Endothelial cell of umbilical vein (primary cell): ENCODE results near the gene GRID1. TPM values are rescaled to one million over a fixed set of nuclear protein-coding genes. Genes with fewer than 3 reads are reported as not detected.

ENCODE experiments used
- BruUV-seq: library from RNA; stranded (reverse); fragments of 400-500 nt; replicated peaks from 2 replicates; lab custom pipeline; 2021; lab: Mats Ljungman, UMichigan
- CTCF ChIA-PET: fragments of 300-600, 350-600 bp; sonication (Branson Sonifier 250); formaldehyde crosslinking; loops from one replicate; lab custom pipeline; 2021; ENCODE audit warnings: antibody characterized with exemption, inconsistent platforms; lab: Charles Lee
- POLR2A ChIA-PET: fragments of 300-600, 350-600 bp; sonication (Branson Sonifier 250); formaldehyde crosslinking; loops from one replicate; lab custom pipeline; 2021; ENCODE audit warnings: antibody characterized with exemption, inconsistent platforms; lab: Charles Lee
- DNase-seq: peaks from one replicate; pipeline ENCODE4 v3.0.0-alpha.2; 2011; ENCODE audit warnings: low read depth, low spot score
- FAIRE-seq: peaks from 2 replicates; lab custom pipeline; 2011; peaks lifted over from hg19 to GRCh38; lab: Jason Lieb, UNC
- H2AFZ ChIP-seq: 2 replicates; pipeline ENCODE4 v1.6.0; 2012; ENCODE audit warnings: low read depth, low read length, control low read depth, inconsistent platforms
- H3K27ac ChIP-seq: 2 replicates; pipeline ENCODE4 v1.5.1; 2011; ENCODE audit warnings: low read depth, mild to moderate bottlenecking, control low read depth, low read length, moderate library complexity; ENCODE audit not compliant: insufficient read depth
- H3K27me3 ChIP-seq, 2 experiments: 2 replicates each; pipeline versions ENCODE4 v1.6.0 to v1.6.1; 2011; ENCODE audit warnings: low read length in 2 of 2, mixed read lengths in 1 of 2; ENCODE audit not compliant: control insufficient read depth in 2 of 2, insufficient read depth in 2 of 2
- H3K36me3 ChIP-seq, 2 experiments: 2 replicates in 1 of 2; 3 replicates in 1 of 2; pipeline ENCODE4 v1.5.1; 2011; ENCODE audit warnings: low read length in 2 of 2, mild to moderate bottlenecking in 1 of 2, moderate library complexity in 1 of 2; ENCODE audit not compliant: control insufficient read depth in 2 of 2, insufficient read depth in 2 of 2; ENCODE audit errors: extremely low read depth in 1 of 2
- H3K4me1 ChIP-seq: 3 replicates; pipeline ENCODE4 v1.5.1; 2011; ENCODE audit warnings: mild to moderate bottlenecking, low read length; ENCODE audit not compliant: control insufficient read depth, insufficient read depth; ENCODE audit errors: extremely low read depth
- H3K4me2 ChIP-seq: 2 replicates; pipeline ENCODE4 v1.6.1; 2011; ENCODE audit warnings: low read length, control low read depth, mixed read lengths; ENCODE audit not compliant: insufficient read depth
- H3K4me3 ChIP-seq, 3 experiments: fragments of 200-600 bp in 1 of 3; sonication (generic), shearing (Covaris generic) in 1 of 3; replicated peaks in 1 of 3; 2 replicates each; pipeline ENCODE4 v1.5.1; 2011 to 2016; ENCODE audit warnings: control low read depth in 3 of 3, low read length in 3 of 3, mild to moderate bottlenecking in 2 of 3, inconsistent platforms in 1 of 3, low read depth in 1 of 3, moderate library complexity in 1 of 3; ENCODE audit not compliant: insufficient read depth in 1 of 3
- H3K79me2 ChIP-seq: 2 replicates; pipeline ENCODE4 v1.6.0; 2012; ENCODE audit warnings: low read length, inconsistent platforms; ENCODE audit not compliant: control insufficient read depth, insufficient read depth
- H3K9ac ChIP-seq: replicated peaks from 2 replicates; pipeline ENCODE3; 2011; ENCODE audit warnings: low read length, control low read depth; ENCODE audit not compliant: insufficient read depth; ENCODE audit errors: extremely low read depth
- H3K9me1 ChIP-seq: replicated peaks from 3 replicates; pipeline ENCODE4 v1.6.0; 2011; ENCODE audit warnings: mild to moderate bottlenecking, low read length; ENCODE audit not compliant: control insufficient read depth, insufficient read depth; ENCODE audit errors: extremely low read depth
- H3K9me3 ChIP-seq: replicated peaks from 2 replicates; pipeline ENCODE4 v1.5.1; 2012; ENCODE audit warnings: low read length, inconsistent platforms; ENCODE audit not compliant: control insufficient read depth, insufficient read depth
- H4K20me1 ChIP-seq: replicated peaks from 2 replicates; pipeline ENCODE3; 2011; ENCODE audit warnings: mild to moderate bottlenecking, low read length; ENCODE audit not compliant: control insufficient read depth, insufficient read depth; ENCODE audit errors: extremely low read depth
- EZH2 ChIP-seq: IDR thresholded peaks from 2 replicates; pipeline ENCODE4 v1.6.1; 2012; ENCODE audit warnings: borderline replicate concordance, low read depth, mild to moderate bottlenecking, moderate library complexity, low read length, inconsistent platforms; ENCODE audit not compliant: severe bottlenecking
- FOS ChIP-seq: IDR thresholded peaks from 2 replicates; pipeline ENCODE4 v1.6.1; 2011; ENCODE audit warnings: mild to moderate bottlenecking, low read length, moderate library complexity, borderline replicate concordance; ENCODE audit not compliant: insufficient read depth
- GATA2 ChIP-seq: IDR thresholded peaks from 2 replicates; pipeline ENCODE4 v1.7.0; 2011; ENCODE audit warnings: low read depth, mild to moderate bottlenecking, moderate library complexity, mixed read lengths, low read length; ENCODE audit not compliant: insufficient read length, insufficient read depth
- JUN ChIP-seq: IDR thresholded peaks from 2 replicates; pipeline ENCODE4 v1.6.1; 2011; ENCODE audit warnings: borderline replicate concordance, low read depth; ENCODE audit not compliant: insufficient read length, insufficient read depth
- MYC ChIP-seq: IDR thresholded peaks from one replicate; pipeline ENCODE4 v1.6.1; 2011; ENCODE audit warnings: mild to moderate bottlenecking, low read depth, low read length
- POLR2A ChIP-seq: IDR thresholded peaks from 2 replicates; pipeline ENCODE4 v1.6.1; 2012; ENCODE audit warnings: low read depth, mild to moderate bottlenecking, control low read depth, low read length
- POLR2AphosphoS5 ChIP-seq: IDR thresholded peaks from 2 replicates; pipeline ENCODE4 v1.6.1; 2012; ENCODE audit warnings: low read depth, mild to moderate bottlenecking, control low read depth, low read length, moderate library complexity; ENCODE audit not compliant: insufficient read depth
- dilution Hi-C: fragments of 300-500 bp; cut with MboI; formaldehyde crosslinking; loops from one replicate; pipeline ENCODE4 v1.15.0; 2019; ENCODE audit warnings: low sequenced_read_pairs; ENCODE audit not compliant: extremely low pct_ligation_motif_present
- intact Hi-C: fragments of 100-400 bp; cut with micrococcal nuclease; formaldehyde crosslinking; loops from one replicate; pipeline ENCODE4 v1.10.0; 2022
- polyA plus RNA-seq, 4 experiments: library from polyadenylated mRNA; depleted of rRNA in 3 of 4; stranded (reverse) in 3 of 4; unstranded in 1 of 4; fragments of >200 nt; gene quantifications; 2 replicates each; pipeline versions ENCODE4 v1.2.1 to v1.2.3, GENCODE V29; 2011 to 2012; ENCODE audit warnings: missing spikeins in 1 of 4
- total RNA-seq: library from RNA; stranded (reverse); gene quantifications from 2 replicates; pipeline ENCODE4 v1.2.3, GENCODE V29; 2021
- TF ChIP-seq, protein P1 (sequence below), 2 donors: IDR thresholded peaks; 1 replicate in 1 of 2; 2 replicates in 1 of 2; pipeline ENCODE4 v1.5.1; 2011; ENCODE audit warnings: low read length in 2 of 2, mild to moderate bottlenecking in 2 of 2, moderate library complexity in 2 of 2, control low read depth in 1 of 2, inconsistent platforms in 1 of 2, low read depth in 1 of 2; ENCODE audit not compliant: insufficient read depth in 1 of 2; ENCODE audit errors: extremely low read depth in 1 of 2
- TF ChIP-seq, protein P2 (sequence below): IDR thresholded peaks from 2 replicates; pipeline ENCODE4 v1.6.1; 2011; ENCODE audit not compliant: insufficient read depth, insufficient read length

Gene GRID1
- total and polyA plus RNA-seq, 2 donors (not counting 3 experiments of a cell fraction or from before 2014, with no cell fraction given), result not detected

- Histone ChIP-seq H4K20me1 (no peaks in the 10 kb centered on the region), H3K9me1 (no peaks in the 10 kb centered on the region), H3K9me3 (no peaks in the 10 kb centered on the region), H3K4me3 (no peak overlapping the region), H3K9ac (no peak overlapping the region), H3K4me2 (no peak overlapping the region), H3K79me2 (no peaks in the 10 kb centered on the region), H3K36me3 (no peaks in the 10 kb centered on the region), H3K4me1 (no peaks in the 10 kb centered on the region), H3K27me3 (no peaks in the 10 kb centered on the region), H2AFZ (no peak overlapping the region), H3K27ac (no peak overlapping the region)
- no peak for TF ChIP-seq POLR2AphosphoS5
- TF ChIP-seq, protein P1, sequence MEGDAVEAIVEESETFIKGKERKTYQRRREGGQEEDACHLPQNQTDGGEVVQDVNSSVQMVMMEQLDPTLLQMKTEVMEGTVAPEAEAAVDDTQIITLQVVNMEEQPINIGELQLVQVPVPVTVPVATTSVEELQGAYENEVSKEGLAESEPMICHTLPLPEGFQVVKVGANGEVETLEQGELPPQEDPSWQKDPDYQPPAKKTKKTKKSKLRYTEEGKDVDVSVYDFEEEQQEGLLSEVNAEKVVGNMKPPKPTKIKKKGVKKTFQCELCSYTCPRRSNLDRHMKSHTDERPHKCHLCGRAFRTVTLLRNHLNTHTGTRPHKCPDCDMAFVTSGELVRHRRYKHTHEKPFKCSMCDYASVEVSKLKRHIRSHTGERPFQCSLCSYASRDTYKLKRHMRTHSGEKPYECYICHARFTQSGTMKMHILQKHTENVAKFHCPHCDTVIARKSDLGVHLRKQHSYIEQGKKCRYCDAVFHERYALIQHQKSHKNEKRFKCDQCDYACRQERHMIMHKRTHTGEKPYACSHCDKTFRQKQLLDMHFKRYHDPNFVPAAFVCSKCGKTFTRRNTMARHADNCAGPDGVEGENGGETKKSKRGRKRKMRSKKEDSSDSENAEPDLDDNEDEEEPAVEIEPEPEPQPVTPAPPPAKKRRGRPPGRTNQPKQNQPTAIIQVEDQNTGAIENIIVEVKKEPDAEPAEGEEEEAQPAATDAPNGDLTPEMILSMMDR (IDR thresholded peaks at IDR 0.05; ENCODE audit: extremely low read depth in 1 of 2, insufficient read depth in 1 of 2, low read depth in 1 of 2, low read length in 2 of 2), result no peak
- no peak for TF ChIP-seq JUN
- TF ChIP-seq MYC, result no peak
- TF ChIP-seq FOS, result no peak
- no peak for TF ChIP-seq POLR2A
- no peak for TF ChIP-seq EZH2
- TF ChIP-seq GATA2, result no peak
- TF ChIP-seq, protein P2, sequence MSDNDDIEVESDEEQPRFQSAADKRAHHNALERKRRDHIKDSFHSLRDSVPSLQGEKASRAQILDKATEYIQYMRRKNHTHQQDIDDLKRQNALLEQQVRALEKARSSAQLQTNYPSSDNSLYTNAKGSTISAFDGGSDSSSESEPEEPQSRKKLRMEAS, result no peak
- FAIRE-seq (no peak), DNase-seq (no peak)
- ChIA-PET CTCF (no interaction called here), POLR2A (no interaction called here)
- BruUV-seq, result no TSS peak
- dilution Hi-C loops, result no loop called here
- intact Hi-C loops, result loop anchor here (5.0 kb wide), 1 partner anchor 115 kb away; no protein-coding TSS in a partner anchor
Observed at GRCh38 chr10:86261941-86262687, 104.5 kb downstream of the GRID1 start.
